ENCODE results near the gene ST8SIA1.
"Not testable (repeated sequence)": the region's sequence is repeated elsewhere in the genome, so short reads cannot be mapped to it uniquely, and the experiment has no call there.

ST8SIA1 gene

GRCh38 chr12:22334410-22335100, at the start of gene ST8SIA1:
ST8SIA1 (minus strand) TSS chr12:22334707; CDS start chr12:22334232, 475 bp downstream.
- no peak for DNase-seq

GRCh38 chr12:22380031-22380430, 45.5 kb upstream of the ST8SIA1 start:
- no peak for DNase-seq

- no peak for DNase-seq
These were observed 43.4 kb upstream of the ST8SIA1 start for GRCh38 chr12:22377731-22378496.

GRCh38 chr12:22376596-22377150, 42.2 kb upstream of the ST8SIA1 start:
- DNase-seq, result not testable (repeated sequence)

GRCh38 chr12:22374508-22374907, 40.0 kb upstream of the ST8SIA1 start:
- no peak for DNase-seq

- DNase-seq, result no peak
These were observed 37.9 kb upstream of the ST8SIA1 start for GRCh38 chr12:22372277-22372837.

- no peak for DNase-seq
These were observed 31.7 kb upstream of the ST8SIA1 start for GRCh38 chr12:22366181-22366580.

GRCh38 chr12:22361785-22362184, 27.3 kb upstream of the ST8SIA1 start:
- DNase-seq, result no peak

GRCh38 chr12:22360774-22361173, 26.3 kb upstream of the ST8SIA1 start:
- no peak for DNase-seq

- DNase-seq, result no peak
These were observed 23.0 kb upstream of the ST8SIA1 start for GRCh38 chr12:22357531-22357930.

- no peak for DNase-seq
These were observed 21.7 kb upstream of the ST8SIA1 start for GRCh38 chr12:22356231-22356630.

- DNase-seq, result no peak
These were observed 20.6 kb upstream of the ST8SIA1 start for GRCh38 chr12:22355011-22355580.

- DNase-seq, result no peak
These were observed 19.3 kb upstream of the ST8SIA1 start for GRCh38 chr12:22353615-22354325.

- no peak for DNase-seq
These were observed 16.4 kb upstream of the ST8SIA1 start for GRCh38 chr12:22350886-22351285.

- DNase-seq, result no peak
These were observed 13.7 kb upstream of the ST8SIA1 start for GRCh38 chr12:22348208-22348607.

GRCh38 chr12:22340143-22340542, 5.6 kb upstream of the ST8SIA1 start:
- no peak for DNase-seq

GRCh38 chr12:22339691-22340090, 5.2 kb upstream of the ST8SIA1 start:
- DNase-seq, result no peak

GRCh38 chr12:22335794-22336166, 1.3 kb upstream of the ST8SIA1 start:
- no peak for DNase-seq

GRCh38 chr12:22333713-22334409, 646 bp downstream of the ST8SIA1 start:
- no peak for DNase-seq

- no peak for DNase-seq
These were observed 1.3 kb downstream of the ST8SIA1 start for GRCh38 chr12:22333186-22333712.

GRCh38 chr12:22332202-22332601, 2.3 kb downstream of the ST8SIA1 start:
- DNase-seq, result no peak

GRCh38 chr12:22329621-22330020, 4.9 kb downstream of the ST8SIA1 start:
- no peak for DNase-seq

All from NCI-H1694 (cell line).